BE2C (cell line): ENCODE data around the gene TMEM176B.

Experiments
- DNase-seq: peaks from one replicate; pipeline ENCODE4 v3.0.0-alpha.2; 2020
- H3K27me3 ChIP-seq: fragments of 250-450 bp; sonication (Bioruptor Pico); 2 replicates; pipeline ENCODE4 v1.5.1; 2020; ENCODE audit warnings: mild to moderate bottlenecking
- H3K36me3 ChIP-seq: fragments of 250-450 bp; sonication (Bioruptor Pico); 2 replicates; pipeline ENCODE4 v1.5.1; 2020; ENCODE audit warnings: mild to moderate bottlenecking
- H3K4me1 ChIP-seq: fragments of 250-450 bp; sonication (Bioruptor Pico); 2 replicates; pipeline ENCODE4 v1.5.1; 2020
- H3K4me3 ChIP-seq: 2 replicates; pipeline ENCODE4 v1.5.1; 2011; ENCODE audit warnings: low read depth, low read length
- H3K9me3 ChIP-seq: fragments of 250-450 bp; sonication (Bioruptor Pico); 2 replicates; pipeline ENCODE4 v1.5.1; 2020
- TF ChIP-seq, protein P1 (sequence below): IDR thresholded peaks from 2 replicates; pipeline ENCODE4 v1.5.1; 2012; ENCODE audit warnings: mild to moderate bottlenecking, low read depth, low read length

Gene TMEM176B

DNA sequence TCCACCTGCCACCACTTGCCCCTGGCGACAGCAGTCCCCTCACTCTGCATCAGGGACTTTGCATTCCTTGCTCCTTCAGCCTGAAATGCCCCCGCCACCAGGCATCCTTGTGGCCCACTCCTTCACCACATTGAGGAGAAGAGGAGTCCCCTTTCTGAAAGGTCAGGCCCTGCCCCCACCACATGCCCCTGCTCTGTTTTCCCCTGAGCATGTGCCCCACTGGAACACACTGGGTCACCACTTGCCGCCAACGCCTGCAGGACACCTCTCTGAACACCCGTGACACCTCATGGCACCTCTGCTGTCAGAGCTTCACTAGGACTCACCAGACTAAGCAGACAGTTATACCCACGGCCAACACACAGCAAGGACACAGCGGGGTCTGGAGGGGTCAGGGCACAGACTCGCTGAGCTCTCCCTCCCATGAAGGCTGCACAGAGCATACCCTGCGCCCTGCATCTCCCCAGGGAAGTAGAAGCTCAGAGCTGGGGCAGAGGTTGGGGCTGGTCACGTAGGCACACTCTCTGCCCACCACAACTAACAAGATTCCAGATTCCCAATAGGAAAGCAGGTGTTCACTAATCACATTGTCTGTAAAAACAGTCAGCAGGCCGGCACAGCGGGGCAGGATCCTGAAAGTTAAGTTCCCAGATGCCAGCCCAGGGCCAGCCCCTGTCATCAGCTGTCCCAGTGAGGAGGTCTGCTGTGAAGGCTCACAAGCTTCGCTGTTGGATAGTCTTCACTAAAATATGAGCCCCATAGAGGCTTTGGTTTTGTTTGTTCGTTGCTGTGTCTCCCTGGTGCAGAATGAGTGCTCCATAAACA is 46.3 kb upstream of the TMEM176B start:
- H3K36me3 ChIP-seq, result no peaks in the 10 kb centered on the region
- no peaks in the 10 kb centered on the region for H3K27me3 ChIP-seq
- no peaks in the 10 kb centered on the region for H3K9me3 ChIP-seq

DNA sequence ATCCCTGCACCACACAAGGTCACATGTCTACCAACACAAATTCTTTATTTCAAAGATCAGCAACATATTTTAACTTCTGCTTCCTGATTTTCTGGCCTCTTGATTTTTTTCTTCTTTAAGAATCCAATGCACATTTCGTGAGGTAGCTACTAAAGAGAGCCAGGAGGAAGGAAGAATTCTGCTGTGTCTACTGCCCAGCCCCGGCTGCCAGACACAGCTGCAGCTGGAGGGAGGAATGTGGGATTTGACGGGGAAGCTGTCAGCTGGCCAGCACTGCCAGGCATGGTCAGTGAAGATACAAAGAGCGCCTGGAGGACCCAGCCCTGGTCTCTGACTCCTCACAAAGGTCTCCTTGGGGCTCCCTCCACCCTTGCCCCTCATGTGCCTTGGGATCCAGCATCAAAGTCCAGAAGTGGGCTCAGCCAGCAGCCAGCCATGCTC is 45.3 kb upstream of the TMEM176B start:
- Histone ChIP-seq H3K27me3 (no peaks in the 10 kb centered on the region), H3K36me3 (no peaks in the 10 kb centered on the region), H3K4me1 (no peaks in the 10 kb centered on the region), H3K9me3 (no peaks in the 10 kb centered on the region), H3K4me3 (no peak overlapping the region)
- TF ChIP-seq, protein P1, sequence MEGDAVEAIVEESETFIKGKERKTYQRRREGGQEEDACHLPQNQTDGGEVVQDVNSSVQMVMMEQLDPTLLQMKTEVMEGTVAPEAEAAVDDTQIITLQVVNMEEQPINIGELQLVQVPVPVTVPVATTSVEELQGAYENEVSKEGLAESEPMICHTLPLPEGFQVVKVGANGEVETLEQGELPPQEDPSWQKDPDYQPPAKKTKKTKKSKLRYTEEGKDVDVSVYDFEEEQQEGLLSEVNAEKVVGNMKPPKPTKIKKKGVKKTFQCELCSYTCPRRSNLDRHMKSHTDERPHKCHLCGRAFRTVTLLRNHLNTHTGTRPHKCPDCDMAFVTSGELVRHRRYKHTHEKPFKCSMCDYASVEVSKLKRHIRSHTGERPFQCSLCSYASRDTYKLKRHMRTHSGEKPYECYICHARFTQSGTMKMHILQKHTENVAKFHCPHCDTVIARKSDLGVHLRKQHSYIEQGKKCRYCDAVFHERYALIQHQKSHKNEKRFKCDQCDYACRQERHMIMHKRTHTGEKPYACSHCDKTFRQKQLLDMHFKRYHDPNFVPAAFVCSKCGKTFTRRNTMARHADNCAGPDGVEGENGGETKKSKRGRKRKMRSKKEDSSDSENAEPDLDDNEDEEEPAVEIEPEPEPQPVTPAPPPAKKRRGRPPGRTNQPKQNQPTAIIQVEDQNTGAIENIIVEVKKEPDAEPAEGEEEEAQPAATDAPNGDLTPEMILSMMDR, result no peak
- no peak for DNase-seq

More for the DNA sequence above, 46.3 kb upstream of the TMEM176B start:
- TF ChIP-seq, protein P1, result no peak
- no peaks in the 10 kb centered on the region for H3K4me1 ChIP-seq
- H3K4me3 ChIP-seq, result no peak overlapping the region
- no peak for DNase-seq

DNA sequence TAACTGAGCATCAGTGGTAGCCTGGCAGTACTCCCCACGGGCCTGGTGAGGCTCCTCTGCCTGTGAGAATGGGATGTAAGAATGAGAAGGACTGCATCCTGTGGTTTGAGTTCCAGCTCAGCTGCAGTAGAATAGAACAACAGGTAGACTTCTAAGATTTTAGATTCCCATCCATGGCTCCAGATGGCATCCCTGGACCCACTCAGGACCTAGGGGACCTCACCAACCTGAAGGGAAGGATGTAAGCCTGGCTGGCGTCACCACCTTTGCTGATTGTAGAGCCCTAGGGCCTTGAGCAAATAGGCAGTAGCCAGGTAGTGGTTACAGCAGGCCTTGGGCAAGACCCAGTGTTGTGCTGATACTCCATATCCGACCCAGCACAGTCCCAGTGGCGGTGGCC is 42.6 kb upstream of the TMEM176B start:
- no peak for DNase-seq
- Histone ChIP-seq H3K4me3 (no peak overlapping the region), H3K9me3 (no peaks in the 10 kb centered on the region), H3K4me1 (no peaks in the 10 kb centered on the region), H3K27me3 (no peaks in the 10 kb centered on the region), H3K36me3 (no peaks in the 10 kb centered on the region)
- TF ChIP-seq, protein P1, result no peak

DNA sequence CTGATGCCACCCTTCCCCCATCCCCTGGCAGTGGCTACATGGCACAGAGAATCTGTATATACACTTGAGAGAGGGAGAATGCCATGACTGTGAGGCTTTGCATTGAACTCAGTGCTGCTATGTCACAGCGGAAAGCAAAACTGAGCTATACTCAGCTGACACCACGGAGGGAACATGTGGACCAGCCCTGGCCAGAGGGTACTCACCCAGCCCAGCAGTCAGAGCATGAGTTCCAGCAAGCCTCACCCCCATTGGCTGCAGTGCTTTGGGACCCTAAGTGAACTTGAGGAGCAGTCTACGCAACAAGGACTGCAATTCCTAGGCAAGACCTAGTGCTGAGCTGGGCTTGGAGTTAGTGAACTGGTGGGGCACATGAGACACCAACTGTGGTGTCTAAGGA is 41.9 kb upstream of the TMEM176B start:
- Histone ChIP-seq H3K9me3 (no peaks in the 10 kb centered on the region), H3K27me3 (no peaks in the 10 kb centered on the region), H3K4me3 (no peak overlapping the region), H3K4me1 (no peaks in the 10 kb centered on the region), H3K36me3 (no peaks in the 10 kb centered on the region)
- TF ChIP-seq, protein P1, result no peak
- DNase-seq, result no peak

DNA sequence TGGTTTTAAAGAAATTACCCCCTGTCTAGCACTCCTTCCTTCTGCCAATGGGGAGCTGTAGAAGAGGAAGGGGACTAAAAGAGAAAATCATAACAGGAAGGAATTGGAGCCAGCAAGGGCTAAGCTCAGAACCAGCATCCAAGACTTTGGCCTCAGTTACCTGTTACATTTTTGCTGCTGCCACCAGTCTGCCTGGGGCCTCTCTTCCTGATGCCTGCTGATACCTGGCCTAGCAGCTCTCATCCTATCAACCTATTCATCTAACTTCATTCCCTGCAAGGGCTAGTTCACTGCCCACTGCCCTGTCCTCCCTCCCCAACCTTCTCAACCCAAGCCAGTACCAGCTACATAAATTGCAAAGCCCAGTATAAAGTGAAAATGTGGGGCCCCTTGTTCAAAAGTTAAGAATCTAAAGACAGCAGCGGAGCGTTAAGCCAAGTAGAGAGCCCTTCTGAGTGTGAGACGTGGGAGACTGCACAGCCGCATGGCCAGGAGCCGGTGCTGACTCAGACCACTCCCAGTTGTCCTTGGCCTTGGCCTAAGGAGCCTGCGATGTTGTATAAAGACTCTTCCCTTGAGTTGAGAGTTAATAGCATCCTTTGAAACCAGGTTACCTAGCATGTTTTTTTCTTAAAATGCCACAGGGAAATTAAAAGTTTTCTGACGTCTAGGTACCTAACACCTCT is 38.9 kb upstream of the TMEM176B start:
- TF ChIP-seq, protein P1, result no peak
- no peaks in the 10 kb centered on the region for H3K36me3 ChIP-seq

More for the DNA sequence above, 38.9 kb upstream of the TMEM176B start:
- no peak for DNase-seq
- H3K27me3 ChIP-seq, result no peaks in the 10 kb centered on the region
- H3K4me3 ChIP-seq, result no peak overlapping the region
- H3K4me1 ChIP-seq, result no peaks in the 10 kb centered on the region
- no peaks in the 10 kb centered on the region for H3K9me3 ChIP-seq
